HCT116 (cell line): ENCODE results near the gene CCDC30.

Experiments used
- ATF3 ChIP-seq: IDR thresholded peaks from 2 replicates; pipeline ENCODE4 v1.6.1; 2012
- CEBPB ChIP-seq: IDR thresholded peaks from 2 replicates; pipeline ENCODE4 v1.6.1; 2012; ENCODE audit warnings: low read depth
- CTCF ChIP-seq, 3 experiments: fragments of 200-600 bp in 1 of 3; sonication (generic) in 1 of 3; IDR thresholded peaks in 2 of 3; conservative IDR thresholded peaks in 1 of 3; 2 replicates each; pipeline ENCODE4 v1.5.1; 2012 to 2017; ENCODE audit warnings: low read depth in 2 of 3, low read length in 2 of 3, antibody characterized with exemption in 1 of 3, borderline replicate concordance in 1 of 3, control low read depth in 1 of 3, mild to moderate bottlenecking in 1 of 3, mixed read lengths in 1 of 3, mixed run types in 1 of 3, moderate library complexity in 1 of 3; ENCODE audit not compliant: insufficient read depth in 1 of 3
- EZH2 ChIP-seq: fragments of 200-600 bp; sonication (generic); IDR thresholded peaks from 2 replicates; pipeline ENCODE4 v1.6.1; 2017; ENCODE audit warnings: antibody characterized with exemption, mixed run types
- EZH2phosphoT487 ChIP-seq: fragments of 200-600 bp; IDR thresholded peaks from 2 replicates; pipeline ENCODE4 v1.6.1; 2018; ENCODE audit warnings: antibody characterized with exemption, borderline replicate concordance
- JUND ChIP-seq: IDR thresholded peaks from 2 replicates; pipeline ENCODE4 v1.6.1; 2012
- POLR2A ChIP-seq: IDR thresholded peaks from 2 replicates; pipeline ENCODE4 v1.7.0; 2011; ENCODE audit warnings: borderline replicate concordance; ENCODE audit not compliant: insufficient read depth, insufficient read length; ENCODE audit errors: extremely low read depth
- RAD21 ChIP-seq: IDR thresholded peaks from 2 replicates; pipeline ENCODE4 v1.6.1; 2012; ENCODE audit warnings: low read depth, mild to moderate bottlenecking
- SIN3A ChIP-seq: IDR thresholded peaks from 2 replicates; pipeline ENCODE4 v1.6.1; 2012; ENCODE audit warnings: low read depth
- TCF7L2 ChIP-seq: IDR thresholded peaks from 2 replicates; pipeline ENCODE4 v1.7.0; 2011; ENCODE audit warnings: borderline replicate concordance, inconsistent platforms; ENCODE audit not compliant: insufficient read depth, insufficient read length; ENCODE audit errors: extremely low read depth
- YY1 ChIP-seq: IDR thresholded peaks from 2 replicates; pipeline ENCODE4 v1.6.1; 2011; ENCODE audit warnings: low read length, low read depth, moderate library complexity, mild to moderate bottlenecking; ENCODE audit not compliant: insufficient replicate concordance; ENCODE audit errors: extremely low read depth
- ZBTB33 ChIP-seq: IDR thresholded peaks from 2 replicates; pipeline ENCODE4 v1.6.1; 2011; ENCODE audit warnings: mild to moderate bottlenecking, low read length, moderate library complexity; ENCODE audit not compliant: insufficient replicate concordance; ENCODE audit errors: extremely low read depth
- ZNF274 ChIP-seq: fragments of 200-500 bp; sonication (Bioruptor generic); IDR thresholded peaks from 2 replicates; pipeline ENCODE4 v1.6.1; 2014; ENCODE audit warnings: mild to moderate bottlenecking, low read depth, low read length, inconsistent platforms

- TF ChIP-seq ZNF274 (no peak), CEBPB (no peak), POLR2A (no peak), CTCF (IDR thresholded peaks at IDR 0.05 in 2 of 3, conservative IDR thresholded peaks at IDR 0.05 in 1 of 3; ENCODE audit: borderline replicate concordance in 1 of 3, insufficient read depth in 1 of 3, low read depth in 2 of 3, low read length in 2 of 3) (no peak), EZH2phosphoT487 (no peak), RAD21 (no peak), ZBTB33 (no peak), YY1 (no peak), EZH2 (no peak), ATF3 (no peak), JUND (no peak), SIN3A (no peak), TCF7L2 (no peak)
Observed at GRCh38 chr1:42432714-42433113, 30.4 kb upstream of the CCDC30 start.
